ENCODE data around the gene SERPINA5. TPM values are rescaled to one million over a fixed set of nuclear protein-coding genes. Genes with fewer than 3 reads are reported as not detected.

Gene SERPINA5
- total and polyA plus RNA-seq, 2 of the 13 experiments (the other 11 are each of a cell fraction or from before 2014, with no cell fraction given): 449 to 498 TPM

GRCh38 chr14:94582851-94583250 lies 1.6 kb downstream of the SERPINA5 start (continued):
- TF ChIP-seq FOXO4 (CRISPR knock-in tag; conservative IDR thresholded peaks at IDR 0.05): peak; percentile 89; the same call in 1 of the 2 replicates
- TF ChIP-seq LBX2 (CRISPR knock-in tag; IDR thresholded peaks at IDR 0.05; ENCODE audit: borderline replicate concordance): no peak
- 0 out of 2 replicates have a peak, but pooled peaks have one; percentile 22 for TF ChIP-seq MIXL1 (CRISPR knock-in tag; IDR thresholded peaks at IDR 0.05)
- TF ChIP-seq RAD51 (IDR thresholded peaks at IDR 0.05; ENCODE audit: borderline replicate concordance): peak; percentile 94
- TF ChIP-seq ELF3 (CRISPR knock-in tag; IDR thresholded peaks at IDR 0.05): no peak
- TF ChIP-seq ARNT2 (CRISPR knock-in tag; IDR thresholded peaks at IDR 0.05; ENCODE audit: low read depth): 0 out of 2 replicates have a peak, but pooled peaks have one; percentile 22
- TF ChIP-seq ZNF274 (CRISPR knock-in tag; IDR thresholded peaks at IDR 0.05): no peak
- TF ChIP-seq FOXA3 (CRISPR knock-in tag; IDR thresholded peaks at IDR 0.05): peak; percentile 32; the same call in 1 of the 2 replicates
- TF ChIP-seq ZSCAN9 (CRISPR knock-in tag; IDR thresholded peaks at IDR 0.05; ENCODE audit: borderline replicate concordance): 0 out of 2 replicates have a peak, but pooled peaks have one; percentile 21
- TF ChIP-seq MIER2 (CRISPR knock-in tag; IDR thresholded peaks at IDR 0.05): peak; percentile 28; the same call in 1 of the 2 replicates
- TF ChIP-seq ARNT (IDR thresholded peaks at IDR 0.05): no peak
- 0 out of 2 replicates have a peak, but pooled peaks have one; percentile 2 for TF ChIP-seq KAT7 (CRISPR knock-in tag; IDR thresholded peaks at IDR 0.05; ENCODE audit: borderline replicate concordance)
- TF ChIP-seq ZNF652 (CRISPR knock-in tag; IDR thresholded peaks at IDR 0.05; ENCODE audit: borderline replicate concordance, low read depth): no peak
- no peak for TF ChIP-seq WIZ (CRISPR knock-in tag; IDR thresholded peaks at IDR 0.05)
- 0 out of 2 replicates have a peak, but pooled peaks have one; percentile 48 for TF ChIP-seq YEATS2 (CRISPR knock-in tag; IDR thresholded peaks at IDR 0.05; ENCODE audit: borderline replicate concordance)
- 0 out of 2 replicates have a peak, but pooled peaks have one; percentile 19 for TF ChIP-seq GATAD1 (CRISPR knock-in tag; IDR thresholded peaks at IDR 0.05)
- TF ChIP-seq HNF4G (IDR thresholded peaks at IDR 0.05; ENCODE audit: borderline replicate concordance, low read depth, low read length): no peak
- no peak for TF ChIP-seq HNF4G (CRISPR knock-in tag; IDR thresholded peaks at IDR 0.05; ENCODE audit: borderline replicate concordance, low read depth)
- TF ChIP-seq RCOR2 (CRISPR knock-in tag; IDR thresholded peaks at IDR 0.05): peak; percentile 61; the same call in 1 of the 2 replicates
- no peak for TF ChIP-seq ZNF382 (CRISPR knock-in tag; IDR thresholded peaks at IDR 0.05; ENCODE audit: borderline replicate concordance)
- TF ChIP-seq SOX13 (IDR thresholded peaks at IDR 0.05): no peak
- TF ChIP-seq SOX13 (CRISPR knock-in tag; conservative IDR thresholded peaks at IDR 0.05 in 1 of 2, IDR thresholded peaks at IDR 0.05 in 1 of 2): peak in 1 of 2 experiments; percentile 23; a peak in 1 of 4 replicates
- TF ChIP-seq XRCC5 (optimal IDR thresholded peaks at IDR 0.05; ENCODE audit: low read length): no peak
- 0 out of 2 replicates have a peak, but pooled peaks have one; percentile 13 for TF ChIP-seq RBFOX2 (IDR thresholded peaks at IDR 0.05; ENCODE audit: low read depth, low read length)
- TF ChIP-seq ISX (CRISPR knock-in tag; conservative IDR thresholded peaks at IDR 0.05): no peak
- TF ChIP-seq ZSCAN21 (CRISPR knock-in tag; IDR thresholded peaks at IDR 0.05; ENCODE audit: borderline replicate concordance): peak; percentile 70; the same call in 1 of the 2 replicates
- TF ChIP-seq ZNF512B (CRISPR knock-in tag; IDR thresholded peaks at IDR 0.05; ENCODE audit: borderline replicate concordance): no peak
- TF ChIP-seq ATF7-NPFF (CRISPR knock-in tag; IDR thresholded peaks at IDR 0.05; ENCODE audit: low read depth): 0 out of 2 replicates have a peak, but pooled peaks have one; percentile 31
